ENCODE measurements around the gene GABBR1. TPM values are rescaled to one million over a fixed set of nuclear protein-coding genes. Genes with fewer than 3 reads are reported as not detected.

The GABBR1 gene
- total and polyA plus RNA-seq, 2 donors (not counting 3 experiments of a cell fraction or from before 2014, with no cell fraction given), result 43.6 to 50.8 TPM

DNA sequence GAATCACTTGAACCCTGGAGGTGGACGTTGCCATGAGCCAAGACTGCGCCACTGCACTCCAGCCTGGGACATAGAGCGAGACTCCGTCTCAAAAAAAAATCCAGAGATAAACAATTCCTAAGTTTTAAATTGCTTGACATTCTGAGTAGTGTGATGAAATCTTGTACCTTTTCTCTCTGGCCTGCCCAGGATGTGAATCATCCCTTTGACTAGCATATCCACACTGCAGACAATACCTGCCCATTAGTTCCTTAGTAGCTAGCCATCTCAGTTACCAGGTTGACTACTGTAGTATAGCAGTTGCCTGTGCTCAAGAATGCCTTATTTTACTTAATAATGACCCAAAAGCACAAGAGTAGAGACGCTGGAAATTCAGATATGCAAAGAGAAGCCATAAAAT, 45.1 kb upstream of the GABBR1 start:
- DNase-seq (ENCODE audit: low read depth, low spot score) (no peak), FAIRE-seq (no peak)
- Histone ChIP-seq H3K9me3 (replicated peaks; ENCODE audit: control insufficient read depth, insufficient read depth, low read length) (no peaks in the 10 kb centered on the region), H3K9me1 (replicated peaks; ENCODE audit: control insufficient read depth, extremely low read depth, insufficient read depth, low read length) (no peaks in the 10 kb centered on the region), H3K27me3 (ENCODE audit: control insufficient read depth in 2 of 2, insufficient read depth in 2 of 2, low read length in 2 of 2) (peaks cover 0 to 2% of the 10 kb centered on the region in 2 experiments), H3K4me2 (ENCODE audit: insufficient read depth, low read length) (no peak overlapping the region), H3K79me2 (ENCODE audit: control insufficient read depth, insufficient read depth, low read length) (no peaks in the 10 kb centered on the region), H3K9ac (replicated peaks; ENCODE audit: extremely low read depth, insufficient read depth, low read length) (no peak overlapping the region), H4K20me1 (replicated peaks; ENCODE audit: control insufficient read depth, extremely low read depth, insufficient read depth, low read length) (no peaks in the 10 kb centered on the region), H3K36me3 (ENCODE audit: control insufficient read depth in 2 of 2, extremely low read depth in 1 of 2, insufficient read depth in 2 of 2, low read length in 2 of 2) (no peaks in the 10 kb centered on the region), H3K4me1 (ENCODE audit: control insufficient read depth, extremely low read depth, insufficient read depth, low read length) (no peaks in the 10 kb centered on the region), H2AFZ (ENCODE audit: low read depth, low read length) (no peak overlapping the region), H3K27ac (ENCODE audit: insufficient read depth, low read depth, low read length) (no peak overlapping the region), H3K4me3 (replicated peaks in 1 of 3; ENCODE audit: insufficient read depth in 1 of 3, low read depth in 1 of 3, low read length in 3 of 3) (no peak overlapping the region)
- TF ChIP-seq, protein P1, sequence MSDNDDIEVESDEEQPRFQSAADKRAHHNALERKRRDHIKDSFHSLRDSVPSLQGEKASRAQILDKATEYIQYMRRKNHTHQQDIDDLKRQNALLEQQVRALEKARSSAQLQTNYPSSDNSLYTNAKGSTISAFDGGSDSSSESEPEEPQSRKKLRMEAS (IDR thresholded peaks at IDR 0.05; ENCODE audit: insufficient read depth, insufficient read length), result no peak
- TF ChIP-seq, protein P2, sequence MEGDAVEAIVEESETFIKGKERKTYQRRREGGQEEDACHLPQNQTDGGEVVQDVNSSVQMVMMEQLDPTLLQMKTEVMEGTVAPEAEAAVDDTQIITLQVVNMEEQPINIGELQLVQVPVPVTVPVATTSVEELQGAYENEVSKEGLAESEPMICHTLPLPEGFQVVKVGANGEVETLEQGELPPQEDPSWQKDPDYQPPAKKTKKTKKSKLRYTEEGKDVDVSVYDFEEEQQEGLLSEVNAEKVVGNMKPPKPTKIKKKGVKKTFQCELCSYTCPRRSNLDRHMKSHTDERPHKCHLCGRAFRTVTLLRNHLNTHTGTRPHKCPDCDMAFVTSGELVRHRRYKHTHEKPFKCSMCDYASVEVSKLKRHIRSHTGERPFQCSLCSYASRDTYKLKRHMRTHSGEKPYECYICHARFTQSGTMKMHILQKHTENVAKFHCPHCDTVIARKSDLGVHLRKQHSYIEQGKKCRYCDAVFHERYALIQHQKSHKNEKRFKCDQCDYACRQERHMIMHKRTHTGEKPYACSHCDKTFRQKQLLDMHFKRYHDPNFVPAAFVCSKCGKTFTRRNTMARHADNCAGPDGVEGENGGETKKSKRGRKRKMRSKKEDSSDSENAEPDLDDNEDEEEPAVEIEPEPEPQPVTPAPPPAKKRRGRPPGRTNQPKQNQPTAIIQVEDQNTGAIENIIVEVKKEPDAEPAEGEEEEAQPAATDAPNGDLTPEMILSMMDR (IDR thresholded peaks at IDR 0.05; ENCODE audit: extremely low read depth in 1 of 2, insufficient read depth in 1 of 2, low read depth in 1 of 2, low read length in 2 of 2), result no peak
- TF ChIP-seq MYC (IDR thresholded peaks at IDR 0.05; ENCODE audit: low read depth, low read length), result no peak
- no peak for TF ChIP-seq POLR2AphosphoS5 (IDR thresholded peaks at IDR 0.05; ENCODE audit: insufficient read depth, low read depth, low read length)
- no peak for TF ChIP-seq JUN (IDR thresholded peaks at IDR 0.05; ENCODE audit: borderline replicate concordance, insufficient read depth, insufficient read length, low read depth)
- TF ChIP-seq FOS (IDR thresholded peaks at IDR 0.05; ENCODE audit: borderline replicate concordance, insufficient read depth, low read length), result no peak
- no peak for TF ChIP-seq GATA2 (IDR thresholded peaks at IDR 0.05; ENCODE audit: insufficient read depth, insufficient read length, low read depth, low read length)
- TF ChIP-seq EZH2 (IDR thresholded peaks at IDR 0.05; ENCODE audit: borderline replicate concordance, low read depth, low read length, severe bottlenecking), result no peak
- TF ChIP-seq POLR2A (IDR thresholded peaks at IDR 0.05; ENCODE audit: low read depth, low read length), result no peak
- POLR2A ChIA-PET, result no interaction called here
- no TSS peak for BruUV-seq (replicated peaks)
- CTCF ChIA-PET, result interaction anchor here (1.6 to 2.2 kb wide), 2 partner anchors 14 to 28 kb away, joined by 3 to 7 read pairs; no protein-coding TSS in a partner anchor
- dilution Hi-C loops (cut with MboI; ENCODE audit: extremely low pct_ligation_motif_present, low sequenced_read_pairs), result no loop called here
- intact Hi-C loops (cut with micrococcal nuclease), result no loop called here

All from endothelial cell of umbilical vein (primary cell).